Peyer's patch (tissue), 4 donors: ENCODE results near the gene TMEM117. TPM values are rescaled to one million over a fixed set of nuclear protein-coding genes. Genes with fewer than 3 reads are reported as not detected.
"Not testable (repeated sequence)": the region's sequence is repeated elsewhere in the genome, so short reads cannot be mapped to it uniquely, and the experiment has no call there.

Experiments
- DNase-seq, 3 donors: peaks; one replicate each; pipeline ENCODE4 v3.0.0-alpha.2; 2017 to 2019
- H3K27ac ChIP-seq, 4 donors: fragments of 200-600 bp; sonication (generic); one replicate each; pipeline ENCODE4 v1.5.1; 2016 to 2019
- H3K27me3 ChIP-seq, 2 donors: fragments of 200-600 bp; sonication (generic); one replicate each; pipeline ENCODE4 v1.5.1; 2019
- H3K36me3 ChIP-seq, 3 donors: fragments of 200-600 bp; sonication (generic); one replicate each; pipeline ENCODE4 v1.5.1; 2016 to 2019
- H3K4me1 ChIP-seq, 4 donors: fragments of 200-600 bp; sonication (generic); one replicate each; pipeline ENCODE4 v1.5.1; 2016 to 2019
- H3K4me3 ChIP-seq, 4 donors: fragments of 200-600 bp; sonication (generic); 1 replicate in 3 of 4; 2 replicates in 1 of 4; pipeline ENCODE4 v1.5.1; 2016 to 2019; ENCODE audit warnings: mild to moderate bottlenecking in 1 of 4
- H3K9me3 ChIP-seq, 4 donors: fragments of 200-600 bp; sonication (generic); one replicate each; pipeline ENCODE4 v1.5.1; 2016 to 2019; ENCODE audit warnings: mild to moderate bottlenecking in 1 of 4
- POLR2A ChIP-seq, 2 donors: fragments of 450-650 bp; IDR thresholded peaks; one replicate each; pipeline ENCODE4 v1.5.1; 2017; ENCODE audit warnings: antibody characterized with exemption in 2 of 2, mild to moderate bottlenecking in 2 of 2, moderate library complexity in 2 of 2
- total RNA-seq, 4 donors: library from RNA; depleted of rRNA; stranded (reverse); fragments of >200 nt; gene quantifications; one replicate each; pipeline ENCODE4 v1.1.0, GENCODE V29; 2016
- TF ChIP-seq, protein P1 (sequence below), 6 experiments: fragments of 450-650 bp in 4 of 6; fragments of 200-600 bp in 2 of 6; sonication (generic) in 1 of 6; IDR thresholded peaks; one replicate each; pipeline ENCODE4 v1.5.1; 2017 to 2019; ENCODE audit warnings: antibody characterized with exemption in 6 of 6, mild to moderate bottlenecking in 3 of 6, moderate library complexity in 1 of 6

The TMEM117 gene
- total RNA-seq, 4 donors from 2014 or later = 10.7 to 60.1 (median 51.9) TPM

GRCh38 chr12:44159862-44160261 lies 324.0 kb downstream of the TMEM117 start:
- Histone ChIP-seq H3K27me3 (no peaks in the 10 kb centered on the region), H3K36me3 (no peaks in the 10 kb centered on the region), H3K4me1 (no peaks in the 10 kb centered on the region), H3K27ac (no peak overlapping the region), H3K9me3 (no peaks in the 10 kb centered on the region), H3K4me3 (no peak overlapping the region)
- no peak for DNase-seq
- TF ChIP-seq, protein P1, sequence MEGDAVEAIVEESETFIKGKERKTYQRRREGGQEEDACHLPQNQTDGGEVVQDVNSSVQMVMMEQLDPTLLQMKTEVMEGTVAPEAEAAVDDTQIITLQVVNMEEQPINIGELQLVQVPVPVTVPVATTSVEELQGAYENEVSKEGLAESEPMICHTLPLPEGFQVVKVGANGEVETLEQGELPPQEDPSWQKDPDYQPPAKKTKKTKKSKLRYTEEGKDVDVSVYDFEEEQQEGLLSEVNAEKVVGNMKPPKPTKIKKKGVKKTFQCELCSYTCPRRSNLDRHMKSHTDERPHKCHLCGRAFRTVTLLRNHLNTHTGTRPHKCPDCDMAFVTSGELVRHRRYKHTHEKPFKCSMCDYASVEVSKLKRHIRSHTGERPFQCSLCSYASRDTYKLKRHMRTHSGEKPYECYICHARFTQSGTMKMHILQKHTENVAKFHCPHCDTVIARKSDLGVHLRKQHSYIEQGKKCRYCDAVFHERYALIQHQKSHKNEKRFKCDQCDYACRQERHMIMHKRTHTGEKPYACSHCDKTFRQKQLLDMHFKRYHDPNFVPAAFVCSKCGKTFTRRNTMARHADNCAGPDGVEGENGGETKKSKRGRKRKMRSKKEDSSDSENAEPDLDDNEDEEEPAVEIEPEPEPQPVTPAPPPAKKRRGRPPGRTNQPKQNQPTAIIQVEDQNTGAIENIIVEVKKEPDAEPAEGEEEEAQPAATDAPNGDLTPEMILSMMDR (IDR thresholded peaks at IDR 0.05) = no peak
- no peak for TF ChIP-seq POLR2A (IDR thresholded peaks at IDR 0.05)

DNA sequence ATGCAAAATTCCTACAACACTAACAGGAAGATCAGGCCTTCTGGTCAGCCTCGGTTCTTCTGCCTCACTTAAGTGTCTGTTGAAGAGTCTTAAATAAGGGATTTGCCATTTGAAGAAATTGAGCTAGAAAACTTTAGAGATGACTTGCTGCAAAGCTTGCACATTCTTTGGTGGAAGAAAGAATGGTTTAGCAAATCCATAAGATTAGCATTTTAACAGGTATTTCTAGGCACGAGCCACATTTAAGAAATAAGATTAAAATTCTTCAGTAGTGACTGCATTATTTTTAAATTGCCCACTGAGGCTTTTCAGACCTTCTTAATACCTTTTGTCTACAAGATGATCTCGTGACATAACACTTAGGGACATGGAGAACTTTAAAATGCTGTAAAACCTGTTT lies 327.1 kb downstream of the TMEM117 start:
- H3K27me3 ChIP-seq = no peaks in the 10 kb centered on the region
- TF ChIP-seq, protein P1 (IDR thresholded peaks at IDR 0.05) = no peak
- TF ChIP-seq POLR2A (IDR thresholded peaks at IDR 0.05) = no peak
- no peak overlapping the region for H3K27ac ChIP-seq
- no peaks in the 10 kb centered on the region for H3K4me1 ChIP-seq
- no peak for DNase-seq
- no peaks in the 10 kb centered on the region for H3K9me3 ChIP-seq
- H3K4me3 ChIP-seq = no peak overlapping the region
- H3K36me3 ChIP-seq = no peaks in the 10 kb centered on the region

- no peak for TF ChIP-seq POLR2A (IDR thresholded peaks at IDR 0.05)
- TF ChIP-seq, protein P1 (IDR thresholded peaks at IDR 0.05) = no peak
- H3K4me1 ChIP-seq = no peaks in the 10 kb centered on the region
- DNase-seq = no peak
- no peak overlapping the region for H3K27ac ChIP-seq
- H3K4me3 ChIP-seq = no peak overlapping the region
- no peaks in the 10 kb centered on the region for H3K27me3 ChIP-seq
- H3K9me3 ChIP-seq = peaks cover 0 to 3% (median 0%) of the 10 kb centered on the region in 4 donors
- H3K36me3 ChIP-seq = no peaks in the 10 kb centered on the region
Observed at GRCh38 chr12:44174053-44174452, 338.2 kb downstream of the TMEM117 start.

DNA sequence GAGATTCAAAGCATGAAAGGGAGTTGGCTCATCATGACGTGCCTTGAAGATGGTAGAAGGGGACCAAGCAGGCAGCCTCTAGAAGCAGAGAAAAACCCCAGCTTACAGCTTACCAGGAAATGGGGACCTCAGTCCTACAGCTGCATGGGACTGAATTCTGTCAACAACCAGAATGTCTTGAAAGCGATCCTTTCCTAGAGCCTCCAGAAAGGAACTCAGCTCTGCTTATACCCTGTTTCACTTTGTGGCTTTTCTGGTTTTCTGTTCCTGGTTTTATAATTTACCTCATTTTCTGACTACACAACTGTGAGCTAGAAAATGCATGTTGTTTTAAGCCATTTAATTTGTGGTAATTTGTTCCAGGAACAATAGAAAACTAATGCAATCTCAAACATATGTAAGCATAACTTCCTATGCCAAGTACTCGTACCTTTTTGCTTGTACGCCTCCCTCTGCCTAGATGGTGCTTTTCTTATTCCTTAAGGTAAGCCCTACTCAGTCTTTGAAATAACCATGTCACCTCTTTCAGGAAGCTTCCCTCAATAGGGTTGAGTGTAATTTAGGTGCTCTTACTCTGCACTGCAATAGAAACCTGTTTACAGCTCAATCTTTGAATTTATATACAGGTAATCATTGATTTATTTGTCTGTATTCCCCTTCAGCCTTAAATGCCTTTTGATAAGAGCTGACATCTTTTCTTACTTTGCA lies 348.8 kb downstream of the TMEM117 start:
- no peak for DNase-seq
- Histone ChIP-seq H3K27me3 (no peaks in the 10 kb centered on the region), H3K9me3 (no peaks in the 10 kb centered on the region), H3K27ac (no peak overlapping the region), H3K36me3 (no peaks in the 10 kb centered on the region), H3K4me3 (no peak overlapping the region), H3K4me1 (no peaks in the 10 kb centered on the region)
- TF ChIP-seq POLR2A (IDR thresholded peaks at IDR 0.05) = no peak
- TF ChIP-seq, protein P1 (IDR thresholded peaks at IDR 0.05) = no peak

DNA sequence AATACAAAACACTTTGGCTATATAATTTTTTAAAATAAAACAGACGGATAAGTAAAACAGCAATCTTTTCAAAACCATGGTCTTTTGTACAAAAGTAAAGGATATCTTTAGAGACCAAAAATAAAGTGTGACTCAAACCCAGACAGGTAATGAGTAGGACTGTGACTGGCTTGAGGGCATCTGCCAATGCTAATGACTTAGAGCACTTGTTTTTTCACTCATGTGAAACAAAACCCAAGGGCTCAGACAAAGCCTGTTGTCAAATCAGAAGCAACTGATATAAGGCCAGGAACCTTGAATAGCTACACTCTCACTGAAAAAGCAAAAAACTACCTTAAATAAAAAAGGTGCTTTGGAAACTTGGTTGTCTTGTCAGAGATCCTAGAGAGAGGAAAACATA lies 357.4 kb downstream of the TMEM117 start:
- TF ChIP-seq, protein P1 (IDR thresholded peaks at IDR 0.05) = no peak
- no peak for TF ChIP-seq POLR2A (IDR thresholded peaks at IDR 0.05)

GRCh38 chr12:44195719-44196118 lies 359.8 kb downstream of the TMEM117 start:
- H3K27me3 ChIP-seq, H3K9me3 ChIP-seq, H3K4me3 ChIP-seq, H3K27ac ChIP-seq, H3K4me1 ChIP-seq, H3K36me3 ChIP-seq, DNase-seq: not testable (repeated sequence)

More for the DNA sequence above, 357.4 kb downstream of the TMEM117 start:
- Histone ChIP-seq H3K9me3 (no peaks in the 10 kb centered on the region), H3K4me3 (no peak overlapping the region), H3K27me3 (no peaks in the 10 kb centered on the region), H3K4me1 (no peaks in the 10 kb centered on the region), H3K36me3 (no peaks in the 10 kb centered on the region), H3K27ac (no peak overlapping the region)
- no peak for DNase-seq
